ENCODE measurements around the gene NUDT16L1.

DNA sequence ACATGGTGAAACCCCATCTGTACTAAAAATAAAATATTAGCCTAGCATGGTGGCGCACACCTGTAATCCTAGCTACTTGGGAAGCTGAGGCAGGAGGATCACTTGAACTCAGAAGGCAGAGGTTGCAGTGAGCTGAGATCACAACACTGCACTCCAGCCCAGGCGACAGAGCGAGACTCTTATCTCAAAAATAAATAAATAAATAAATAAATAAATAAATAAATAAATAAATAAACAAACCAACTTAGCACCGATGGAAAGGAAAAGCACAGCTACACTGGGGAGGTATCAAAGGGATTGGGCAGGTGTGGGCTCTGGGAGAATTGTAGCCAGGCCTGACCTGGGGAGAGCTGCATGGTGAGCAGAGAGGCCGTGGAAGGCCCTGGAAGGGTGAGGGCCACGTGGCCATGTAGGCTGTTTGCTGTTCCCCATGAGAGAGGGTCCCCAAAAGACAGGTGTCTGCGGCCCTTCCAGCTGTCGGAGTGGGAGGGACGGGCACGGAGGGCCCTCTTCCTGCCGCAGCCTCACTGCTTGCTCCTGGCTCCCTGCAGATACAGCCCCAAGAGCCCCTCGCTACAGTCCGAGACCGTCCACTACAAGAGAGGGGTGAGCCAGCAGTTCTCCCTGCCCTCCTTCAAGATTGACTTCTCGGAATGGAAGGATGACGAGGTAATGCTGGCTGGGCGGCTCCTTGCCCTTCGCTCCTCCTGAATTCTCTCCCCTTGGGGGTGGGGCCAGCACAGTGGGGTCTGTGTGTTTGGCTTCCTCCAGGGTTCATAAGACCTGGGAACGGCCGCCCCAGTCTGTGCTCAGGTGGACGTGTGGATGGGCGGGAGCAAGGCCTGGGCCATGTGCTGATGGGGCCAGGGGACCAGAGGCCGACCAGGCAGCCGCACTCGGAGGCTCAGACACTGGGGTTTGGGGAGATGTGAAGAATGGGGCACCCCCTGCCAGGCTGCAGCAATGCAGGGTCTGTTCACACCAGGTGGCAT lies 36.4 kb upstream of the NUDT16L1 start:
- TF ChIP-seq, protein P1, sequence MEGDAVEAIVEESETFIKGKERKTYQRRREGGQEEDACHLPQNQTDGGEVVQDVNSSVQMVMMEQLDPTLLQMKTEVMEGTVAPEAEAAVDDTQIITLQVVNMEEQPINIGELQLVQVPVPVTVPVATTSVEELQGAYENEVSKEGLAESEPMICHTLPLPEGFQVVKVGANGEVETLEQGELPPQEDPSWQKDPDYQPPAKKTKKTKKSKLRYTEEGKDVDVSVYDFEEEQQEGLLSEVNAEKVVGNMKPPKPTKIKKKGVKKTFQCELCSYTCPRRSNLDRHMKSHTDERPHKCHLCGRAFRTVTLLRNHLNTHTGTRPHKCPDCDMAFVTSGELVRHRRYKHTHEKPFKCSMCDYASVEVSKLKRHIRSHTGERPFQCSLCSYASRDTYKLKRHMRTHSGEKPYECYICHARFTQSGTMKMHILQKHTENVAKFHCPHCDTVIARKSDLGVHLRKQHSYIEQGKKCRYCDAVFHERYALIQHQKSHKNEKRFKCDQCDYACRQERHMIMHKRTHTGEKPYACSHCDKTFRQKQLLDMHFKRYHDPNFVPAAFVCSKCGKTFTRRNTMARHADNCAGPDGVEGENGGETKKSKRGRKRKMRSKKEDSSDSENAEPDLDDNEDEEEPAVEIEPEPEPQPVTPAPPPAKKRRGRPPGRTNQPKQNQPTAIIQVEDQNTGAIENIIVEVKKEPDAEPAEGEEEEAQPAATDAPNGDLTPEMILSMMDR (IDR thresholded peaks at IDR 0.05): no peak
- TF ChIP-seq POLR2A (IDR thresholded peaks at IDR 0.05) (no peak), POLR2AphosphoS5 (IDR thresholded peaks at IDR 0.05) (no peak)
